H1 (cell line): ENCODE measurements around the gene NR5A2. TPM values are rescaled to one million over a fixed set of nuclear protein-coding genes. Genes with fewer than 3 reads are reported as not detected.
A peak's percentile ranks its signal among the peaks of the same experiment; 100 is the strongest.

Experiments
- ASH2L ChIP-seq: fragments of 200-600, 300-600 bp; sonication (generic); IDR thresholded peaks from one replicate; pipeline ENCODE4 v1.7.1; 2017; ENCODE audit warnings: low read length
- CBX5 ChIP-seq: fragments of 300-800, 300-1000 bp; sonication (generic); IDR thresholded peaks from 2 replicates; pipeline ENCODE4 v1.7.1; 2016; ENCODE audit warnings: antibody characterized with exemption, low read length, low read depth
- EGR1 ChIP-seq: IDR thresholded peaks from 2 replicates; pipeline ENCODE4 v1.6.1; 2011; ENCODE audit warnings: low read depth, low read length, borderline replicate concordance
- HDAC2 ChIP-seq, 2 experiments: fragments of 300-600 bp in 1 of 2; sonication (generic) in 1 of 2; IDR thresholded peaks; 2 replicates each; pipeline ENCODE4 v1.6.1; 2011 to 2012; ENCODE audit warnings: low read depth in 2 of 2, low read length in 2 of 2, mild to moderate bottlenecking in 2 of 2, moderate library complexity in 2 of 2, borderline replicate concordance in 1 of 2, inconsistent platforms in 1 of 2
- HDAC6 ChIP-seq: IDR thresholded peaks from one replicate; pipeline ENCODE4 v1.7.1; 2012; ENCODE audit warnings: low read depth, mild to moderate bottlenecking, inconsistent platforms, low read length, moderate library complexity
- JUN ChIP-seq: IDR thresholded peaks from 2 replicates; pipeline ENCODE4 v1.6.1; 2011; ENCODE audit warnings: low read depth, mild to moderate bottlenecking, improper control_type of control experiment, low read length
- JUND ChIP-seq: IDR thresholded peaks from 2 replicates; pipeline ENCODE4 v1.6.1; 2011; ENCODE audit warnings: mild to moderate bottlenecking, improper control_type of control experiment, low read length
- KDM1A ChIP-seq: fragments of 200-600, 300-600 bp; sonication (generic); IDR thresholded peaks from 2 replicates; pipeline ENCODE4 v1.7.1; 2016; ENCODE audit warnings: mild to moderate bottlenecking, low read length, borderline replicate concordance
- KDM4A ChIP-seq: IDR thresholded peaks from one replicate; pipeline ENCODE4 v1.7.1; 2012; ENCODE audit warnings: low read depth, mild to moderate bottlenecking, moderate library complexity, low read length, inconsistent platforms; ENCODE audit not compliant: severe bottlenecking
- KDM5A ChIP-seq: fragments of 200-600 bp; IDR thresholded peaks from 2 replicates; pipeline ENCODE4 v1.7.1; 2012; ENCODE audit warnings: mild to moderate bottlenecking, low read length, inconsistent platforms, mixed read lengths
- MAX ChIP-seq: IDR thresholded peaks from 2 replicates; pipeline ENCODE4 v1.6.1; 2012; ENCODE audit warnings: inconsistent platforms
- NANOG ChIP-seq: IDR thresholded peaks from 2 replicates; pipeline ENCODE4 v1.6.1; 2011; ENCODE audit warnings: low read length, low read depth, mild to moderate bottlenecking, inconsistent platforms; ENCODE audit not compliant: insufficient read depth, poor library complexity, severe bottlenecking
- NRF1 ChIP-seq: IDR thresholded peaks from 2 replicates; pipeline ENCODE4 v1.6.1; 2011; ENCODE audit warnings: mild to moderate bottlenecking, low read depth, low read length, improper control_type of control experiment
- POU5F1 ChIP-seq: IDR thresholded peaks from 2 replicates; pipeline ENCODE4 v1.6.1; 2011; ENCODE audit warnings: low read depth, mild to moderate bottlenecking, low read length, moderate library complexity
- RAD21 ChIP-seq, 2 experiments: IDR thresholded peaks in 1 of 2; conservative IDR thresholded peaks in 1 of 2; 2 replicates each; pipeline ENCODE4 v1.6.1; 2011; ENCODE audit warnings: low read depth in 2 of 2, low read length in 2 of 2, improper control_type of control experiment in 1 of 2, inconsistent platforms in 1 of 2, mild to moderate bottlenecking in 1 of 2, moderate library complexity in 1 of 2
- SP2 ChIP-seq: IDR thresholded peaks from 2 replicates; pipeline ENCODE4 v1.6.1; 2012; ENCODE audit warnings: mild to moderate bottlenecking, low read length, inconsistent platforms
- SP4 ChIP-seq: IDR thresholded peaks from 2 replicates; pipeline ENCODE4 v1.6.1; 2012; ENCODE audit warnings: low read length, inconsistent platforms
- SRF ChIP-seq: IDR thresholded peaks from 2 replicates; pipeline ENCODE4 v1.6.1; 2011; ENCODE audit warnings: mild to moderate bottlenecking, low read depth, low read length, moderate library complexity
- SUZ12 ChIP-seq: fragments of 200-600 bp; sonication (generic); IDR thresholded peaks from 2 replicates; pipeline ENCODE4 v1.6.1; 2012; ENCODE audit warnings: mild to moderate bottlenecking, inconsistent platforms, low read length, moderate library complexity, mixed read lengths
- polyA plus RNA-seq, 7 experiments: library from polyadenylated mRNA; depleted of rRNA in 3 of 7; stranded (reverse) in 5 of 7; unstranded in 2 of 7; fragments of >200 nt in 5 of 7; fragments of 200-250 nt in 2 of 7; gene quantifications; 1 replicate in 5 of 7; 2 replicates in 1 of 7; 4 replicates in 1 of 7; pipeline versions ENCODE4 v1.2.1 to v1.2.3, GENCODE V29; 2011 to 2013; ENCODE audit warnings: missing spikeins in 2 of 7, mixed read lengths in 2 of 7
- total RNA-seq: library from RNA; stranded (reverse); fragmentation: NEBNext Ultra II Directional; extraction: Animal tissue kit (Norgen Biotek cat#: 25700); gene quantifications from 2 replicates; pipeline ENCODE4 v1.2.1, GENCODE V29; 2021
- TF ChIP-seq, protein P1 (sequence below), 3 experiments: IDR thresholded peaks; 1 replicate in 2 of 3; 2 replicates in 1 of 3; pipeline versions ENCODE4 v1.5.1 to v1.6.1; 2011; ENCODE audit warnings: low read length in 3 of 3, mild to moderate bottlenecking in 3 of 3, inconsistent platforms in 2 of 3, low read depth in 1 of 3, moderate library complexity in 1 of 3; ENCODE audit not compliant: insufficient read depth in 1 of 3; ENCODE audit errors: control extremely low read depth in 1 of 3
- TF ChIP-seq, protein P2 (sequence below): IDR thresholded peaks from 2 replicates; pipeline ENCODE4 v1.6.1; 2012; ENCODE audit warnings: low read length, inconsistent platforms

The NR5A2 gene
- total and polyA plus RNA-seq, 2 of the 8 experiments (the other 6 are each of a cell fraction or from before 2014, with no cell fraction given), result 1.7 to 11.6 TPM

GRCh38 chr1:200035397-200035955 lies 8.0 kb downstream of the NR5A2 start (continued):
- TF ChIP-seq POU5F1, result no peak
- no peak for TF ChIP-seq SUZ12
- no peak for TF ChIP-seq JUN
- no peak for TF ChIP-seq EGR1
- TF ChIP-seq MAX, result no peak
- TF ChIP-seq, protein P1, sequence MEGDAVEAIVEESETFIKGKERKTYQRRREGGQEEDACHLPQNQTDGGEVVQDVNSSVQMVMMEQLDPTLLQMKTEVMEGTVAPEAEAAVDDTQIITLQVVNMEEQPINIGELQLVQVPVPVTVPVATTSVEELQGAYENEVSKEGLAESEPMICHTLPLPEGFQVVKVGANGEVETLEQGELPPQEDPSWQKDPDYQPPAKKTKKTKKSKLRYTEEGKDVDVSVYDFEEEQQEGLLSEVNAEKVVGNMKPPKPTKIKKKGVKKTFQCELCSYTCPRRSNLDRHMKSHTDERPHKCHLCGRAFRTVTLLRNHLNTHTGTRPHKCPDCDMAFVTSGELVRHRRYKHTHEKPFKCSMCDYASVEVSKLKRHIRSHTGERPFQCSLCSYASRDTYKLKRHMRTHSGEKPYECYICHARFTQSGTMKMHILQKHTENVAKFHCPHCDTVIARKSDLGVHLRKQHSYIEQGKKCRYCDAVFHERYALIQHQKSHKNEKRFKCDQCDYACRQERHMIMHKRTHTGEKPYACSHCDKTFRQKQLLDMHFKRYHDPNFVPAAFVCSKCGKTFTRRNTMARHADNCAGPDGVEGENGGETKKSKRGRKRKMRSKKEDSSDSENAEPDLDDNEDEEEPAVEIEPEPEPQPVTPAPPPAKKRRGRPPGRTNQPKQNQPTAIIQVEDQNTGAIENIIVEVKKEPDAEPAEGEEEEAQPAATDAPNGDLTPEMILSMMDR (IDR thresholded peaks at IDR 0.05; ENCODE audit: control extremely low read depth in 1 of 3, insufficient read depth in 1 of 3, low read depth in 1 of 3, low read length in 3 of 3), result no peak
- TF ChIP-seq KDM4A, result peak; percentile 58
- TF ChIP-seq ASH2L, result peak; percentile 12
- no peak for TF ChIP-seq KDM1A
- TF ChIP-seq NANOG, result no peak
- no peak for TF ChIP-seq RAD21 (IDR thresholded peaks at IDR 0.05 in 1 of 2, conservative IDR thresholded peaks at IDR 0.05 in 1 of 2; ENCODE audit: low read depth in 2 of 2, low read length in 2 of 2)
- TF ChIP-seq HDAC2 (IDR thresholded peaks at IDR 0.05; ENCODE audit: borderline replicate concordance in 1 of 2, low read depth in 2 of 2, low read length in 2 of 2), result no peak
- TF ChIP-seq, protein P2, sequence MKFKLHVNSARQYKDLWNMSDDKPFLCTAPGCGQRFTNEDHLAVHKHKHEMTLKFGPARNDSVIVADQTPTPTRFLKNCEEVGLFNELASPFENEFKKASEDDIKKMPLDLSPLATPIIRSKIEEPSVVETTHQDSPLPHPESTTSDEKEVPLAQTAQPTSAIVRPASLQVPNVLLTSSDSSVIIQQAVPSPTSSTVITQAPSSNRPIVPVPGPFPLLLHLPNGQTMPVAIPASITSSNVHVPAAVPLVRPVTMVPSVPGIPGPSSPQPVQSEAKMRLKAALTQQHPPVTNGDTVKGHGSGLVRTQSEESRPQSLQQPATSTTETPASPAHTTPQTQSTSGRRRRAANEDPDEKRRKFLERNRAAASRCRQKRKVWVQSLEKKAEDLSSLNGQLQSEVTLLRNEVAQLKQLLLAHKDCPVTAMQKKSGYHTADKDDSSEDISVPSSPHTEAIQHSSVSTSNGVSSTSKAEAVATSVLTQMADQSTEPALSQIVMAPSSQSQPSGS, result no peak
- TF ChIP-seq KDM5A, result no peak
- TF ChIP-seq JUND, result no peak
- no peak for TF ChIP-seq HDAC6
- TF ChIP-seq NRF1, result no peak
- TF ChIP-seq SRF, result no peak
- no peak for TF ChIP-seq SP2
- TF ChIP-seq SP4, result no peak
- TF ChIP-seq CBX5, result no peak
